ENCODE data around the gene MAT2A. TPM values are rescaled to one million over a fixed set of nuclear protein-coding genes. Genes with fewer than 3 reads are reported as not detected.

Gene MAT2A
- total and polyA plus RNA-seq, 10 of the 15 experiments (the other 5 are each of a cell fraction or from before 2014, with no cell fraction given): 97.6 to 408 (median 290) TPM

DNA sequence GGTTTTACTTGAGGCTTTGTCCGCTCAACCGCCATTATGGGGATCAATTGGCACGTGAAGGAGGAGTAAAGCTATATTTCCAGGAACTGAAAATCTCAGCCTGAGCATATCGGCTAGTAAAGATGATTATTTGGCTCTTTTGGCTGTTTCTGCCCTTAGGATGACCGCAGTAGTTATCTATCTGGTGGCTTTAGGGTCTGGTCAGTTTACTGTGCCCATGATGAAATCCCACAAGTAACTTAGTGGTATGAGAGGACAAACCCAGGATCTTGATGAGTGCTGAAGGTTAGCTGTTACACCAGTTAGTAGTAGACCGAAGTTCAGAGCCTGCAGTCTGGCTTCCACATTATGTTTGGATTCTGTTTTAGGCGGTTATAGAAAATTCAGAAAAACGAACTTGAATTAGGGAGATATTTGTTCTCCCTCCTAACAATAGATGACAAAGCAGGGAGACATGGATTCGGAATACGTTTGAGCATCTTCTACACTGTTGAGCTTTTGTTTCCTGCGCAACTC, 1.2 kb downstream of the MAT2A start:
- SMC1A ChIA-PET (ENCODE audit: uncharacterized antibody, unreplicated experiment): interaction anchor here (0.8 to 8.2 kb wide), 14 partner anchors 11 to 374 kb away, joined by 3 to 86 read pairs (median 8); partner anchors contain the start of genes ELMOD3, RETSAT, SH2D6 and VAMP8
- RAD21 ChIA-PET (ENCODE audit: unreplicated experiment): interaction anchor here (0.8 to 6.2 kb wide), 9 partner anchors 8 to 218 kb away, joined by 3 to 43 read pairs (median 4); partner anchors contain the start of genes GGCX, RNF181 and SH2D6
- peaks cover 4% of the 10 kb centered on the region; the same call in 1 of the 2 replicates for H4K20me1 ChIP-seq (ENCODE audit: control insufficient read depth, insufficient read depth)
- H3K79me2 ChIP-seq (ENCODE audit: control insufficient read depth, insufficient read depth, low read length): peaks cover 60% of the 10 kb centered on the region
- H2AFZ ChIP-seq (ENCODE audit: control insufficient read depth, low read depth, low read length): peak overlapping the region; percentile 33; the same call in 1 of the 2 replicates
- H3K27ac ChIP-seq (ENCODE audit: control insufficient read depth, insufficient read depth): peak overlapping the region; percentile 100
- TSS peak; percentile 42 for BruUV-seq (replicated peaks)
- TF ChIP-seq POLR2AphosphoS5 (IDR thresholded peaks at IDR 0.05; ENCODE audit: low read length) (peak; percentile 86), REST (IDR thresholded peaks at IDR 0.05; ENCODE audit: low read depth, low read length) (no peak), BACH1 (IDR thresholded peaks at IDR 0.05; ENCODE audit: borderline replicate concordance) (no peak), SREBF1 (IDR thresholded peaks at IDR 0.05; ENCODE audit: low read length) (no peak), ASH2L (IDR thresholded peaks at IDR 0.05; ENCODE audit: borderline replicate concordance, low read depth) (no peak), KDM1A (IDR thresholded peaks at IDR 0.05; ENCODE audit: borderline replicate concordance) (no peak), RUNX3 (IDR thresholded peaks at IDR 0.05; ENCODE audit: low read length) (no peak; the same call in 1 of the 2 replicates), BHLHE40 (IDR thresholded peaks at IDR 0.05; ENCODE audit: borderline replicate concordance in 1 of 2, low read depth in 2 of 2, low read length in 1 of 2) (peak; percentile 69 to 83), ZNF384 (IDR thresholded peaks at IDR 0.05; ENCODE audit: borderline replicate concordance, low read depth, low read length) (no peak), RAD51 (IDR thresholded peaks at IDR 0.05) (no peak), CBFB (IDR thresholded peaks at IDR 0.05; ENCODE audit: low read depth) (no peak; the same call in 1 of the 2 replicates), PAX8 (IDR thresholded peaks at IDR 0.05) (no peak), FOS (IDR thresholded peaks at IDR 0.05; ENCODE audit: borderline replicate concordance, extremely low read depth, insufficient read length) (no peak), MTA3 (IDR thresholded peaks at IDR 0.05; ENCODE audit: borderline replicate concordance, low read length) (peak; percentile 50; the same call in 1 of the 2 replicates), POU2F2 (IDR thresholded peaks at IDR 0.05; ENCODE audit: borderline replicate concordance, low read depth, low read length) (no peak)
- peaks cover 6 to 24% of the 10 kb centered on the region in 2 experiments for H3K36me3 ChIP-seq (ENCODE audit: control insufficient read depth in 2 of 2, insufficient read depth in 2 of 2, low read length in 1 of 2)
- H3K4me3 ChIP-seq: peak overlapping the region; percentile 86
- FAIRE-seq (no peak), DNase-seq (ENCODE audit: low read depth, low spot score) (no peak), ATAC-seq (no peak)
- POLR2A ChIA-PET: interaction anchor here (0.6 to 3.4 kb wide), 11 partner anchors 8 to 213 kb away, joined by 3 to 27 read pairs (median 4); partner anchors contain the start of genes ELMOD3, GGCX, RETSAT and SH2D6
- 1% methylated on average over 11 of the region's 11 CpGs for WGBS (ENCODE audit: insufficient coverage, insufficient replicate concordance, low lambda C conversion rate, missing lambda C conversion rate)
- in situ Hi-C loops (cut with MboI): no loop called here
- no peaks in the 10 kb centered on the region for H3K4me1 ChIP-seq (ENCODE audit: control insufficient read depth, insufficient read depth, low read length)
- no peaks in the 10 kb centered on the region for H3K27me3 ChIP-seq (replicated peaks in 1 of 2; ENCODE audit: control insufficient read depth in 2 of 2, insufficient read depth in 2 of 2, low read length in 1 of 2)
- peak overlapping the region; percentile 86 for H3K4me2 ChIP-seq (ENCODE audit: control insufficient read depth, insufficient read depth)
- H3K9ac ChIP-seq (ENCODE audit: control insufficient read depth, insufficient read depth, low read length): peak overlapping the region; percentile 100
- intact Hi-C loops (cut with micrococcal nuclease; ENCODE audit: unreplicated experiment): no loop called here
- CTCF ChIA-PET: interaction anchor here (0.7 to 10.9 kb wide), 9 partner anchors 12 to 522 kb away, joined by 3 to 134 read pairs (median 3); no protein-coding TSS in a partner anchor
- H3K9me3 ChIP-seq (replicated peaks; ENCODE audit: control insufficient read depth, insufficient read depth, low read length): no peaks in the 10 kb centered on the region; the same call in 2 of the 3 replicates
